Peyer's patch (tissue), 4 donors: ENCODE measurements around the gene GPD2. TPM values are rescaled to one million over a fixed set of nuclear protein-coding genes. Genes with fewer than 3 reads are reported as not detected.

Experiments used
- DNase-seq, 3 donors: peaks; one replicate each; pipeline ENCODE4 v3.0.0-alpha.2; 2017 to 2019
- H3K27ac ChIP-seq, 4 donors: fragments of 200-600 bp; sonication (generic); one replicate each; pipeline ENCODE4 v1.5.1; 2016 to 2019
- H3K27me3 ChIP-seq, 2 donors: fragments of 200-600 bp; sonication (generic); one replicate each; pipeline ENCODE4 v1.5.1; 2019
- H3K36me3 ChIP-seq, 3 donors: fragments of 200-600 bp; sonication (generic); one replicate each; pipeline ENCODE4 v1.5.1; 2016 to 2019
- H3K4me1 ChIP-seq, 4 donors: fragments of 200-600 bp; sonication (generic); one replicate each; pipeline ENCODE4 v1.5.1; 2016 to 2019
- H3K4me3 ChIP-seq, 4 donors: fragments of 200-600 bp; sonication (generic); 1 replicate in 3 of 4; 2 replicates in 1 of 4; pipeline ENCODE4 v1.5.1; 2016 to 2019; ENCODE audit warnings: mild to moderate bottlenecking in 1 of 4
- H3K9me3 ChIP-seq, 4 donors: fragments of 200-600 bp; sonication (generic); one replicate each; pipeline ENCODE4 v1.5.1; 2016 to 2019; ENCODE audit warnings: mild to moderate bottlenecking in 1 of 4
- POLR2A ChIP-seq, 2 donors: fragments of 450-650 bp; IDR thresholded peaks; one replicate each; pipeline ENCODE4 v1.5.1; 2017; ENCODE audit warnings: antibody characterized with exemption in 2 of 2, mild to moderate bottlenecking in 2 of 2, moderate library complexity in 2 of 2
- total RNA-seq, 4 donors: library from RNA; depleted of rRNA; stranded (reverse); fragments of >200 nt; gene quantifications; one replicate each; pipeline ENCODE4 v1.1.0, GENCODE V29; 2016
- TF ChIP-seq, protein P1 (sequence below), 6 experiments: fragments of 450-650 bp in 4 of 6; fragments of 200-600 bp in 2 of 6; sonication (generic) in 1 of 6; IDR thresholded peaks; one replicate each; pipeline ENCODE4 v1.5.1; 2017 to 2019; ENCODE audit warnings: antibody characterized with exemption in 6 of 6, mild to moderate bottlenecking in 3 of 6, moderate library complexity in 1 of 6

The GPD2 gene
- total RNA-seq, 4 donors from 2014 or later = 50.3 to 125 (median 83.4) TPM

DNA sequence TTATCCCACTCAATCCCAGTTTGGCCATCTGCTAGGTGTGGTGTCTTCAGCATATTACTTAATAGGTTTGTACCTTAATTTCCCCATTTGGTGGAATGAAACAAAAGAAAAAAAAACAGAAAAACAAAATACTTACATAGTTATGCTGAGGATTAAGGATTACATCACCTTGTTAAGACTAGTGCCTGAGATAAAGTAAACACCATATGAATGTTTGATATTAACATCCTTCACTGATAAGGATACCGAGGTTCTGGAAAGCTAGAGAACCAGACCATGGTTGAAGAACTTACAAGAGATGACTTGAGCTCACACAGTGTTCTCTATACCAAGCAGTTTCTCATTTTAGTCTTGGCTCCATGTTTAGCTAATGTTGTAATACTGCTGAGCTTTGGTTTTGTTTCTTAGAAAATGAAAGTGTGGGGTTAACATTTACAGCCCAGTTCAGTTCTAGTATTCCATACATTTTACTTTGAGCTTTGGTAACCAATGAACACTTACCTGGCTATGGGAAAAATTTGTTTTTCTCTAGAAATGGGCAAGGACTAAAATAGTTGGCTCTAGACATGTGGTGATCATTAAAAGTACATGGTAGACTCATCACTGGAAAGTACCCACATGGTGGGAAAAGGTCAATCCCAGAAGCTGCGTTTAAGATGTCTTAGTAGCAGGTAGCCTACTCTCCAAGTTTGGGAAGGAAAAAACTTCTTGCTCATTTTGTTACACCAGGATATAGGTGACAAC is 5.8 kb upstream of the GPD2 start:
- Histone ChIP-seq H3K4me3 (no peak overlapping the region), H3K27me3 (no peaks in the 10 kb centered on the region), H3K4me1 (peaks cover 0 to 6% (median 0%) of the 10 kb centered on the region in 4 donors), H3K27ac (no peak overlapping the region), H3K9me3 (no peaks in the 10 kb centered on the region), H3K36me3 (no peaks in the 10 kb centered on the region)
- no peak for TF ChIP-seq POLR2A (IDR thresholded peaks at IDR 0.05)
- TF ChIP-seq, protein P1, sequence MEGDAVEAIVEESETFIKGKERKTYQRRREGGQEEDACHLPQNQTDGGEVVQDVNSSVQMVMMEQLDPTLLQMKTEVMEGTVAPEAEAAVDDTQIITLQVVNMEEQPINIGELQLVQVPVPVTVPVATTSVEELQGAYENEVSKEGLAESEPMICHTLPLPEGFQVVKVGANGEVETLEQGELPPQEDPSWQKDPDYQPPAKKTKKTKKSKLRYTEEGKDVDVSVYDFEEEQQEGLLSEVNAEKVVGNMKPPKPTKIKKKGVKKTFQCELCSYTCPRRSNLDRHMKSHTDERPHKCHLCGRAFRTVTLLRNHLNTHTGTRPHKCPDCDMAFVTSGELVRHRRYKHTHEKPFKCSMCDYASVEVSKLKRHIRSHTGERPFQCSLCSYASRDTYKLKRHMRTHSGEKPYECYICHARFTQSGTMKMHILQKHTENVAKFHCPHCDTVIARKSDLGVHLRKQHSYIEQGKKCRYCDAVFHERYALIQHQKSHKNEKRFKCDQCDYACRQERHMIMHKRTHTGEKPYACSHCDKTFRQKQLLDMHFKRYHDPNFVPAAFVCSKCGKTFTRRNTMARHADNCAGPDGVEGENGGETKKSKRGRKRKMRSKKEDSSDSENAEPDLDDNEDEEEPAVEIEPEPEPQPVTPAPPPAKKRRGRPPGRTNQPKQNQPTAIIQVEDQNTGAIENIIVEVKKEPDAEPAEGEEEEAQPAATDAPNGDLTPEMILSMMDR (IDR thresholded peaks at IDR 0.05) = no peak
- DNase-seq = no peak

- no peaks in the 10 kb centered on the region for H3K36me3 ChIP-seq
- no peaks in the 10 kb centered on the region for H3K27me3 ChIP-seq
- no peak for DNase-seq
- H3K4me3 ChIP-seq = no peak overlapping the region
- H3K9me3 ChIP-seq = no peaks in the 10 kb centered on the region
- no peak overlapping the region for H3K27ac ChIP-seq
- H3K4me1 ChIP-seq = peaks cover 0 to 8% (median 0%) of the 10 kb centered on the region in 4 donors
- TF ChIP-seq POLR2A (IDR thresholded peaks at IDR 0.05) = no peak
- TF ChIP-seq, protein P1 (IDR thresholded peaks at IDR 0.05) = no peak
Measured at GRCh38 chr2:156430980-156431358, 5.2 kb upstream of the GPD2 start.

- peaks cover 0 to 28% (median 8%) of the 10 kb centered on the region in 4 donors for H3K4me1 ChIP-seq
- no peaks in the 10 kb centered on the region for H3K9me3 ChIP-seq
- no peak for TF ChIP-seq POLR2A (IDR thresholded peaks at IDR 0.05)
- TF ChIP-seq, protein P1 (IDR thresholded peaks at IDR 0.05) = no peak
- peak overlapping the region in 2 of 4 donors; percentile 72 to 75 for H3K4me3 ChIP-seq
- peak overlapping the region; percentile 88 to 97 (median 94) for H3K27ac ChIP-seq
- no peaks in the 10 kb centered on the region for H3K36me3 ChIP-seq
- no peaks in the 10 kb centered on the region for H3K27me3 ChIP-seq
- no peak for DNase-seq
Measured at GRCh38 chr2:156434461-156435291, 1.5 kb upstream of the GPD2 start.

DNA sequence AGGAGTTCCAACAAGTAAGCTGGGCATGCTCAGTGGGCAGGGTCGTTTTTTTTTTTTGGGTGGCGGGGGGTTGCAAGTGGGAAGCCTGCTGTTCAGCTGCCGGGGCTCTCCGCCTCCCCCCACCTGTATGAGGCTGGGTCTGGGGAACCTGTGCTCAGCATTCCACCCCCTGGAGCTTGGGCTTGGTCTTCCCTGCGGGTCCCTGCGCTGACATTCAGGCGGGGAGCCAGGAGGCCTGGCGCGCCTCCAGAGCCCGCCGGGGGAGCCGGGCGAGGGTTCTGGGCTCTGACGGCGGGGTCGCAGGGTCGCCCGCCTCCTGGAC is 822 bp upstream of the GPD2 start:
- no peak for TF ChIP-seq POLR2A (IDR thresholded peaks at IDR 0.05)
- TF ChIP-seq, protein P1 (IDR thresholded peaks at IDR 0.05) = no peak
- Histone ChIP-seq H3K27ac (peak overlapping the region; percentile 88 to 97 (median 94)), H3K27me3 (no peaks in the 10 kb centered on the region), H3K4me3 (peak overlapping the region; percentile 71 to 76 (median 74)), H3K4me1 (peaks cover 0 to 28% (median 8%) of the 10 kb centered on the region in 4 donors), H3K36me3 (no peaks in the 10 kb centered on the region), H3K9me3 (no peaks in the 10 kb centered on the region)
- no peak for DNase-seq

GRCh38 chr2:156436497-156437085 is 412 bp downstream of the GPD2 start:
- Histone ChIP-seq H3K27me3 (no peaks in the 10 kb centered on the region), H3K4me1 (peaks cover 0 to 28% (median 8%) of the 10 kb centered on the region in 4 donors), H3K9me3 (no peaks in the 10 kb centered on the region), H3K4me3 (peak overlapping the region; percentile 71 to 76 (median 74)), H3K36me3 (no peaks in the 10 kb centered on the region), H3K27ac (peak overlapping the region; percentile 88 to 97 (median 94))
- TF ChIP-seq POLR2A (IDR thresholded peaks at IDR 0.05) = peak in 1 of 2 donors; percentile 6
- TF ChIP-seq, protein P1 (IDR thresholded peaks at IDR 0.05) = no peak
- peak in 2 of 3 donors; percentile 21 to 58 for DNase-seq
